Measurements from ENCODE around the gene UVSSA.

DNA sequence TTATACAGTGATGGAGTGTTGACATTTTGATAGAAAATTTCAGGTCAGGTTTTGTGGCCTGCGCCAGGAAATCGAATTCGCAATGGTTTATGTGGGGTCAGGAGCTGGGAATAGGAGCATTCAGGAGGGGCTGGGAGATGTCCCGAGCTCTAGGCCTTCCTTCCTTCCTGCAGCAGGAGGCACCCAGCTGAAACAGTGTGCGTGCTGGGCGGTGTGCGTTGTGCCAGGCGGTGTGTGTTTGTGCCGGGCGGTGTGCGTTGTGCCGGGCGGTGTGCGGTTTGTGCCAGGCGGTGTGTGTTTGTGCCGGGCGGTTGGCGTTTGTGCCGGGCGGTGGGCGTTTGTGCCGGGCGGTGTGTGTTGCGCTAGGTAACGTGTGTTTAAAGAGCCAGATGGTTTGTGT lies 1.7 kb downstream of the UVSSA start:
- TF ChIP-seq, protein P1, sequence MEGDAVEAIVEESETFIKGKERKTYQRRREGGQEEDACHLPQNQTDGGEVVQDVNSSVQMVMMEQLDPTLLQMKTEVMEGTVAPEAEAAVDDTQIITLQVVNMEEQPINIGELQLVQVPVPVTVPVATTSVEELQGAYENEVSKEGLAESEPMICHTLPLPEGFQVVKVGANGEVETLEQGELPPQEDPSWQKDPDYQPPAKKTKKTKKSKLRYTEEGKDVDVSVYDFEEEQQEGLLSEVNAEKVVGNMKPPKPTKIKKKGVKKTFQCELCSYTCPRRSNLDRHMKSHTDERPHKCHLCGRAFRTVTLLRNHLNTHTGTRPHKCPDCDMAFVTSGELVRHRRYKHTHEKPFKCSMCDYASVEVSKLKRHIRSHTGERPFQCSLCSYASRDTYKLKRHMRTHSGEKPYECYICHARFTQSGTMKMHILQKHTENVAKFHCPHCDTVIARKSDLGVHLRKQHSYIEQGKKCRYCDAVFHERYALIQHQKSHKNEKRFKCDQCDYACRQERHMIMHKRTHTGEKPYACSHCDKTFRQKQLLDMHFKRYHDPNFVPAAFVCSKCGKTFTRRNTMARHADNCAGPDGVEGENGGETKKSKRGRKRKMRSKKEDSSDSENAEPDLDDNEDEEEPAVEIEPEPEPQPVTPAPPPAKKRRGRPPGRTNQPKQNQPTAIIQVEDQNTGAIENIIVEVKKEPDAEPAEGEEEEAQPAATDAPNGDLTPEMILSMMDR (IDR thresholded peaks at IDR 0.05 in 2 of 3, conservative IDR thresholded peaks at IDR 0.05 in 1 of 3; ENCODE audit: insufficient read depth in 2 of 3, low read depth in 1 of 3, low read length in 3 of 3), result no peak
- TF ChIP-seq, protein P2, sequence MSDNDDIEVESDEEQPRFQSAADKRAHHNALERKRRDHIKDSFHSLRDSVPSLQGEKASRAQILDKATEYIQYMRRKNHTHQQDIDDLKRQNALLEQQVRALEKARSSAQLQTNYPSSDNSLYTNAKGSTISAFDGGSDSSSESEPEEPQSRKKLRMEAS (CRISPR knock-in tag; IDR thresholded peaks at IDR 0.05), result no peak

Data from K562 (cell line).